HL-60 (cell line): Measurements from ENCODE around the gene ENOSF1.
A peak's percentile ranks its signal among the peaks of the same experiment; 100 is the strongest.

ENCODE experiments used
- GABPA ChIP-seq: IDR thresholded peaks from 2 replicates; pipeline ENCODE4 v1.6.1; 2012; ENCODE audit warnings: low read depth
- POLR2AphosphoS5 ChIP-seq: IDR thresholded peaks from 2 replicates; pipeline ENCODE4 v1.6.1; 2012; ENCODE audit warnings: low read depth
- SPI1 ChIP-seq: IDR thresholded peaks from 2 replicates; pipeline ENCODE4 v1.6.1; 2012; ENCODE audit warnings: low read depth, mild to moderate bottlenecking, borderline replicate concordance
- TF ChIP-seq, protein P1 (sequence below): IDR thresholded peaks from 2 replicates; pipeline ENCODE4 v1.6.1; 2012; ENCODE audit warnings: low read depth; ENCODE audit not compliant: insufficient replicate concordance
- TF ChIP-seq, protein P2 (sequence below): IDR thresholded peaks from one replicate; pipeline ENCODE4 v1.5.1; 2011; ENCODE audit warnings: low read length, control low read depth, inconsistent platforms; ENCODE audit not compliant: insufficient read depth

DNA sequence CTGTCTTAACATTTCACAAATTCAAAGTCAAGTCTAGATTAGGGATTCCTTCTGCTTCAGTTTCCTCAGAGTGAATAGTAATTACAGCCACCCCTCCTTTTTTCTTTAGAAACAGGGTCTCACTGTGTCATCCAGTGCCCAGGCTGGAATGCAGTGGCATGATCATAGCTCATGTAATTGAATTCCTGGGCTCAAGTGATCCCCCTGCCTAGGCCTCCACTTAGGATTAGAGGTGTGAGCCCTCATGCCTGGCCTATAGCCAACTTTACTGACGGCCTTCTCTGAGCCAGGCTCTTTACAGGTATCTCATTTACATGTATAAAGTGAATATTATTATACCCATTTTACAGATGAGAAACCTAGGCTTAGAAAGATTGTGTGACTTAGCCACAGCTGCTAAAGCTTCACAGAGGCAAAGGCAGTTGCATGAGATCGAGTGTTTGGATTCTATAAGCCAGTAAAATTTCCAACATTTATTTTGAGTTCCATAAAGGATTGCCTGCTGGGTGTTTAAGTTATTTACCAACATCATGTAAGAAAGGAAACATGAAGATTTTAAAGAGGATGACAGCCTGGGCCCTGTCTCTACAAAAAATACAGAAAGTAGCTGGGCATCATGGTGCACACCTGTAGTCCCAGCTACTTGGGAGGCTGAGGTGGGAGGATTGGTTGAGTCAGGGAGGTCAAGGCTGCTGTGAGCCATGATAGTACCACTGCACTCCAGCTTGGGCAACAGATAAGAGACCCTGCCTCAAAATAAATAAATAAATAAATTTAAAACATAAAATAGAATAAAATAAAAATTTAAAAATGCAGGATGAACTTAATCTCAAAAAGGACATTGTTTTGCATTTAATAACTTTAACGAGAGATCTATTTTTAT, 1.8 kb downstream of the ENOSF1 start:
- TF ChIP-seq SPI1, result no peak
- TF ChIP-seq, protein P1, sequence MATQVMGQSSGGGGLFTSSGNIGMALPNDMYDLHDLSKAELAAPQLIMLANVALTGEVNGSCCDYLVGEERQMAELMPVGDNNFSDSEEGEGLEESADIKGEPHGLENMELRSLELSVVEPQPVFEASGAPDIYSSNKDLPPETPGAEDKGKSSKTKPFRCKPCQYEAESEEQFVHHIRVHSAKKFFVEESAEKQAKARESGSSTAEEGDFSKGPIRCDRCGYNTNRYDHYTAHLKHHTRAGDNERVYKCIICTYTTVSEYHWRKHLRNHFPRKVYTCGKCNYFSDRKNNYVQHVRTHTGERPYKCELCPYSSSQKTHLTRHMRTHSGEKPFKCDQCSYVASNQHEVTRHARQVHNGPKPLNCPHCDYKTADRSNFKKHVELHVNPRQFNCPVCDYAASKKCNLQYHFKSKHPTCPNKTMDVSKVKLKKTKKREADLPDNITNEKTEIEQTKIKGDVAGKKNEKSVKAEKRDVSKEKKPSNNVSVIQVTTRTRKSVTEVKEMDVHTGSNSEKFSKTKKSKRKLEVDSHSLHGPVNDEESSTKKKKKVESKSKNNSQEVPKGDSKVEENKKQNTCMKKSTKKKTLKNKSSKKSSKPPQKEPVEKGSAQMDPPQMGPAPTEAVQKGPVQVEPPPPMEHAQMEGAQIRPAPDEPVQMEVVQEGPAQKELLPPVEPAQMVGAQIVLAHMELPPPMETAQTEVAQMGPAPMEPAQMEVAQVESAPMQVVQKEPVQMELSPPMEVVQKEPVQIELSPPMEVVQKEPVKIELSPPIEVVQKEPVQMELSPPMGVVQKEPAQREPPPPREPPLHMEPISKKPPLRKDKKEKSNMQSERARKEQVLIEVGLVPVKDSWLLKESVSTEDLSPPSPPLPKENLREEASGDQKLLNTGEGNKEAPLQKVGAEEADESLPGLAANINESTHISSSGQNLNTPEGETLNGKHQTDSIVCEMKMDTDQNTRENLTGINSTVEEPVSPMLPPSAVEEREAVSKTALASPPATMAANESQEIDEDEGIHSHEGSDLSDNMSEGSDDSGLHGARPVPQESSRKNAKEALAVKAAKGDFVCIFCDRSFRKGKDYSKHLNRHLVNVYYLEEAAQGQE, result no peak
- TF ChIP-seq, protein P2, sequence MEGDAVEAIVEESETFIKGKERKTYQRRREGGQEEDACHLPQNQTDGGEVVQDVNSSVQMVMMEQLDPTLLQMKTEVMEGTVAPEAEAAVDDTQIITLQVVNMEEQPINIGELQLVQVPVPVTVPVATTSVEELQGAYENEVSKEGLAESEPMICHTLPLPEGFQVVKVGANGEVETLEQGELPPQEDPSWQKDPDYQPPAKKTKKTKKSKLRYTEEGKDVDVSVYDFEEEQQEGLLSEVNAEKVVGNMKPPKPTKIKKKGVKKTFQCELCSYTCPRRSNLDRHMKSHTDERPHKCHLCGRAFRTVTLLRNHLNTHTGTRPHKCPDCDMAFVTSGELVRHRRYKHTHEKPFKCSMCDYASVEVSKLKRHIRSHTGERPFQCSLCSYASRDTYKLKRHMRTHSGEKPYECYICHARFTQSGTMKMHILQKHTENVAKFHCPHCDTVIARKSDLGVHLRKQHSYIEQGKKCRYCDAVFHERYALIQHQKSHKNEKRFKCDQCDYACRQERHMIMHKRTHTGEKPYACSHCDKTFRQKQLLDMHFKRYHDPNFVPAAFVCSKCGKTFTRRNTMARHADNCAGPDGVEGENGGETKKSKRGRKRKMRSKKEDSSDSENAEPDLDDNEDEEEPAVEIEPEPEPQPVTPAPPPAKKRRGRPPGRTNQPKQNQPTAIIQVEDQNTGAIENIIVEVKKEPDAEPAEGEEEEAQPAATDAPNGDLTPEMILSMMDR, result no peak
- TF ChIP-seq GABPA, result no peak
- TF ChIP-seq POLR2AphosphoS5, result 0 out of 2 replicates have a peak, but pooled peaks have one; percentile 9
